Stomach (tissue), 4 donors: ENCODE measurements around the gene ACP6.

Experiments
- CTCF ChIP-seq, 7 experiments: fragments of 450-650 bp in 4 of 7; fragments of 200-600 bp in 3 of 7; sonication (generic) in 3 of 7; IDR thresholded peaks; one replicate each; pipeline ENCODE4 v1.5.1; 2016 to 2019; ENCODE audit warnings: antibody characterized with exemption in 7 of 7, control low read depth in 2 of 7, mild to moderate bottlenecking in 1 of 7
- POLR2A ChIP-seq, 4 donors: fragments of 450-650 bp; IDR thresholded peaks; one replicate each; pipeline ENCODE4 v1.6.1; 2016; ENCODE audit warnings: antibody characterized with exemption in 4 of 4, control low read depth in 2 of 4, mild to moderate bottlenecking in 1 of 4, moderate library complexity in 1 of 4
- POLR2AphosphoS5 ChIP-seq, 3 donors: sonication (generic); formaldehyde crosslinking; IDR thresholded peaks; one replicate each; pipeline ENCODE4 v1.6.1; 2016; ENCODE audit warnings: antibody characterized with exemption in 3 of 3

- TF ChIP-seq CTCF (IDR thresholded peaks at IDR 0.05) (no peak), POLR2AphosphoS5 (IDR thresholded peaks at IDR 0.05) (no peak), POLR2A (IDR thresholded peaks at IDR 0.05) (no peak)
Measured at GRCh38 chr1:147624011-147624410, 46.3 kb downstream of the ACP6 start.
